WTC11 (cell line): ENCODE results near the gene TMED4. TPM values are rescaled to one million over a fixed set of nuclear protein-coding genes. Genes with fewer than 3 reads are reported as not detected.

Experiments used
- ATAC-seq: fragments of 200-7000 bp; cut with Tn5 transposase; 2 replicates; pipeline ENCODE4 v1.10.0; 2021; ENCODE audit warnings: mild to moderate bottlenecking, moderate library complexity
- CTCF ChIA-PET: fragments of 300-600 bp; sonication (Branson Sonifier 250); formaldehyde crosslinking; loops from one replicate; lab custom pipeline; 2021; ENCODE audit warnings: antibody characterized with exemption; lab: Charles Lee
- POLR2A ChIA-PET: fragments of 350-600 bp; sonication (Branson Sonifier 250); formaldehyde crosslinking; loops from one replicate; lab custom pipeline; 2021; ENCODE audit warnings: antibody characterized with exemption; lab: Charles Lee
- DNase-seq: peaks from one replicate; pipeline ENCODE4 v3.0.0; 2021; ENCODE audit warnings: low spot score
- H3K27ac Mint-ChIP-seq: 2 replicates; pipeline ENCODE4 v1.8.0; 2021; ENCODE audit warnings: mixed read lengths
- H3K27me3 Mint-ChIP-seq: 2 replicates; pipeline ENCODE4 v1.8.0; 2021; ENCODE audit warnings: low read depth, mild to moderate bottlenecking, moderate library complexity, mixed read lengths
- H3K36me3 Mint-ChIP-seq: 2 replicates; pipeline ENCODE4 v1.8.0; 2021; ENCODE audit warnings: mixed read lengths
- H3K4me1 Mint-ChIP-seq: 2 replicates; pipeline ENCODE4 v1.8.0; 2022; ENCODE audit warnings: mixed read lengths
- H3K4me3 Mint-ChIP-seq: 2 replicates; pipeline ENCODE4 v1.8.0; 2021; ENCODE audit warnings: mild to moderate bottlenecking, moderate library complexity, mixed read lengths
- H3K9me3 Mint-ChIP-seq: 2 replicates; pipeline ENCODE4 v1.8.0; 2021; ENCODE audit warnings: mixed read lengths
- E2F1 ChIP-seq: sonication (generic); formaldehyde crosslinking; IDR thresholded peaks from 2 replicates; pipeline ENCODE4 v1.8.0; 2022; ENCODE audit warnings: mild to moderate bottlenecking, missing genetic modification reagents
- ETV6 ChIP-seq: sonication (generic); formaldehyde crosslinking; IDR thresholded peaks from 2 replicates; pipeline ENCODE4 v1.8.1; 2022; ENCODE audit warnings: mild to moderate bottlenecking, missing genetic modification reagents
- FOXJ3 ChIP-seq: sonication (generic); formaldehyde crosslinking; IDR thresholded peaks from 2 replicates; pipeline ENCODE4 v1.9.0; 2021; ENCODE audit warnings: missing genetic modification reagents, mild to moderate bottlenecking, borderline replicate concordance
- HMGA2 ChIP-seq: fragments of 250-450 bp; sonication (Bioruptor Pico); IDR thresholded peaks from 2 replicates; pipeline ENCODE4 v1.4.0; 2021; ENCODE audit warnings: mild to moderate bottlenecking, moderate library complexity
- MXD4 ChIP-seq: fragments of 250-450 bp; sonication (Bioruptor Pico); IDR thresholded peaks from 2 replicates; pipeline ENCODE4 v1.8.0; 2021; ENCODE audit warnings: mild to moderate bottlenecking, moderate library complexity, borderline replicate concordance
- NFE2L1 ChIP-seq: sonication (generic); formaldehyde crosslinking; IDR thresholded peaks from 2 replicates; pipeline ENCODE4 v1.8.1; 2023; ENCODE audit warnings: missing genetic modification reagents
- NR1H2 ChIP-seq: sonication (generic); formaldehyde crosslinking; IDR thresholded peaks from 2 replicates; pipeline ENCODE4 v1.9.0; 2021; ENCODE audit warnings: mild to moderate bottlenecking, moderate library complexity, missing genetic modification reagents
- NR3C1 ChIP-seq: sonication (generic); formaldehyde crosslinking; conservative IDR thresholded peaks from 2 replicates; pipeline ENCODE4 v1.8.1; 2023; ENCODE audit warnings: low read depth, mild to moderate bottlenecking, missing genetic modification reagents
- PRRX2 ChIP-seq: fragments of 250-450 bp; sonication (Bioruptor Pico); IDR thresholded peaks from 2 replicates; pipeline ENCODE4 v1.8.0; 2021; ENCODE audit warnings: mild to moderate bottlenecking
- SOX15 ChIP-seq: fragments of 250-450 bp; sonication (Bioruptor Pico); IDR thresholded peaks from 2 replicates; pipeline ENCODE4 v1.9.0; 2021; ENCODE audit warnings: mild to moderate bottlenecking
- TCF7 ChIP-seq: sonication (generic); formaldehyde crosslinking; IDR thresholded peaks from 2 replicates; pipeline ENCODE4 v1.8.0; 2022; ENCODE audit warnings: mild to moderate bottlenecking, low read depth, missing genetic modification reagents, moderate library complexity
- TP53 ChIP-seq: sonication (generic); formaldehyde crosslinking; IDR thresholded peaks from 2 replicates; pipeline ENCODE4 v1.8.1; 2023; ENCODE audit warnings: mild to moderate bottlenecking, missing genetic modification reagents
- USF1 ChIP-seq: sonication (generic); formaldehyde crosslinking; IDR thresholded peaks from 2 replicates; pipeline ENCODE4 v1.8.0; 2022; ENCODE audit warnings: mild to moderate bottlenecking, missing genetic modification reagents
- ZNF121 ChIP-seq: sonication (generic); formaldehyde crosslinking; IDR thresholded peaks from 2 replicates; pipeline ENCODE4 v1.8.0; 2023; ENCODE audit warnings: missing genetic modification reagents
- ZNF138 ChIP-seq: sonication (generic); formaldehyde crosslinking; conservative IDR thresholded peaks from 2 replicates; pipeline ENCODE4 v1.8.1; 2022; ENCODE audit warnings: mild to moderate bottlenecking, moderate library complexity, missing genetic modification reagents
- ZNF423 ChIP-seq: fragments of 250-450 bp; sonication (Bioruptor Pico); IDR thresholded peaks from 2 replicates; pipeline ENCODE4 v2.1.2; 2022; ENCODE audit warnings: mild to moderate bottlenecking, moderate library complexity
- total RNA-seq: library from RNA; stranded (reverse); gene quantifications from 3 replicates; pipeline ENCODE4 v1.2.3, GENCODE V29; 2021
- TF ChIP-seq, protein P1 (sequence below): fragments of 250-450 bp; sonication (Bioruptor Pico); IDR thresholded peaks from 2 replicates; pipeline ENCODE4 v1.8.0; 2021; ENCODE audit warnings: mild to moderate bottlenecking
- TF ChIP-seq, protein P2 (sequence below): sonication (generic); formaldehyde crosslinking; IDR thresholded peaks from 2 replicates; pipeline ENCODE4 v1.8.1; 2023; ENCODE audit warnings: mild to moderate bottlenecking, missing genetic modification reagents

The TMED4 gene
- total RNA-seq, 1 experiment from 2014 or later: 58.6 TPM

DNA sequence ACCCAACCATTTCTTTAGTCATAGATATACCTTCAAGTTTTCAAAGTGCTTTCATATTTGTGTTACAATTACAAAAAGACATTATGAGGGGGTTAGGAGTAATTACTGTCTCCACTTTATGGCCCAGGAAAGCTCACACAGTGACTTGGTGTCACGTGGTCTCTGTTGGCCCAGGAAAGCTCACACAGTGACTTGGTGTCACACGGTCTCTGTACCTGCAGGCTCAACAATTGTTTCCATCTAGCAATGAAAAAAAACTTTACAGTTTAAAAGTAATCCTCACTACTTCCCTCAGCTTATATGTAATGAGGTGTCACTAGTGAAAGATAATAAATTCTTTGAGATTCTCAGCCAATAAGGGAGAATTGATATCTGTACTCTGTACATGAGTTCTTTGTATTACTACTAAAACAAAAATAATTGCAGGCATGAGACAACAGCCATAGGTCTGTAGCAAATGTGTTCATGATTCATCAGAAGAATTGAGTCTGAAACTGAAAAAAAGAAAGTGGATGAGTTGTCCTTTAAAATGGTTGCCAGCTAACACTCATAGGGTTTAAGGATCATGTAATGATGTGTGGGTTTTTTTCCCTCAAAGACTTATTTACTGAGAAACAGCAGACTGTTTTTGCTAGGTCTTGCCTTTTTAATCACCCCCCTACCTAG is 35.3 kb upstream of the TMED4 start (continued):
- TF ChIP-seq E2F1 (CRISPR knock-in tag): no peak
- no peak for TF ChIP-seq PRRX2

- Mint-ChIP-seq H3K27me3 (no peaks in the 10 kb centered on the region), H3K9me3 (no peaks in the 10 kb centered on the region), H3K27ac (no peak overlapping the region), H3K36me3 (no peaks in the 10 kb centered on the region), H3K4me1 (peaks cover 25% of the 10 kb centered on the region), H3K4me3 (no peak overlapping the region)
- TF ChIP-seq NR1H2 (CRISPR knock-in tag) (no peak), NR3C1 (CRISPR knock-in tag) (no peak), TP53 (CRISPR knock-in tag) (no peak), USF1 (CRISPR knock-in tag) (no peak), NFE2L1 (CRISPR knock-in tag) (no peak), MXD4 (CRISPR knock-in tag) (no peak), FOXJ3 (CRISPR knock-in tag) (no peak), ZNF423 (no peak), ZNF138 (CRISPR knock-in tag) (no peak), HMGA2 (CRISPR knock-in tag) (no peak), TCF7 (CRISPR knock-in tag) (no peak), SOX15 (CRISPR knock-in tag) (no peak), ETV6 (CRISPR knock-in tag) (no peak)
- TF ChIP-seq, protein P1, sequence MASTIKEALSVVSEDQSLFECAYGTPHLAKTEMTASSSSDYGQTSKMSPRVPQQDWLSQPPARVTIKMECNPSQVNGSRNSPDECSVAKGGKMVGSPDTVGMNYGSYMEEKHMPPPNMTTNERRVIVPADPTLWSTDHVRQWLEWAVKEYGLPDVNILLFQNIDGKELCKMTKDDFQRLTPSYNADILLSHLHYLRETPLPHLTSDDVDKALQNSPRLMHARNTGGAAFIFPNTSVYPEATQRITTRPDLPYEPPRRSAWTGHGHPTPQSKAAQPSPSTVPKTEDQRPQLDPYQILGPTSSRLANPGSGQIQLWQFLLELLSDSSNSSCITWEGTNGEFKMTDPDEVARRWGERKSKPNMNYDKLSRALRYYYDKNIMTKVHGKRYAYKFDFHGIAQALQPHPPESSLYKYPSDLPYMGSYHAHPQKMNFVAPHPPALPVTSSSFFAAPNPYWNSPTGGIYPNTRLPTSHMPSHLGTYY (CRISPR knock-in tag): no peak
- no peak for DNase-seq
- no peak for ATAC-seq
- ChIA-PET POLR2A (no interaction called here), CTCF (interaction anchor here (1.0 kb wide), 1 partner anchor 23 kb away, joined by 3 read pairs; no protein-coding TSS in a partner anchor)
Observed at GRCh38 chr7:44616545-44616944, 34.5 kb upstream of the TMED4 start.

DNA sequence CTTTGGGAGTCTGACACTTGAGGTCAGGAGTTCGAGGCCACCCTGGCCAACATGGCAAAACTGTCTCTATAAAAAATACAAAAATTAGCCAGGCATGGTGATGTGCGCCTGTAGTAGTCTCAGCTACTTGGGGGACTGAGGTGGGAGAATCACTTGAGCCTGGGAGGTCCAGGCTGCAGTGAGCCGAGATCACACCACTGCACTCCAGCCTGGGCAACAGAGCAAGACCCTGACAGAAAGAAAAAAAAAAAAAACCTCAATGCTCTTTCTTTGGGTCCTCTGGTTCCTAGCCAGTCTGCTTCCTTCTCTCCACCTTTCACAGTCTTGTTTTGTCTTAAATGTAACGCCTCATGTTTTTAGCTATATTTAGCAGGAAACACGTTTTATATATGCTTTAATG is 33.8 kb upstream of the TMED4 start:
- peaks cover 25% of the 10 kb centered on the region for H3K4me1 Mint-ChIP-seq
- POLR2A ChIA-PET: no interaction called here
- 0 out of 2 replicates have a peak, but pooled peaks have one; percentile 41 for TF ChIP-seq ZNF121 (CRISPR knock-in tag)
- TF ChIP-seq, protein P2, sequence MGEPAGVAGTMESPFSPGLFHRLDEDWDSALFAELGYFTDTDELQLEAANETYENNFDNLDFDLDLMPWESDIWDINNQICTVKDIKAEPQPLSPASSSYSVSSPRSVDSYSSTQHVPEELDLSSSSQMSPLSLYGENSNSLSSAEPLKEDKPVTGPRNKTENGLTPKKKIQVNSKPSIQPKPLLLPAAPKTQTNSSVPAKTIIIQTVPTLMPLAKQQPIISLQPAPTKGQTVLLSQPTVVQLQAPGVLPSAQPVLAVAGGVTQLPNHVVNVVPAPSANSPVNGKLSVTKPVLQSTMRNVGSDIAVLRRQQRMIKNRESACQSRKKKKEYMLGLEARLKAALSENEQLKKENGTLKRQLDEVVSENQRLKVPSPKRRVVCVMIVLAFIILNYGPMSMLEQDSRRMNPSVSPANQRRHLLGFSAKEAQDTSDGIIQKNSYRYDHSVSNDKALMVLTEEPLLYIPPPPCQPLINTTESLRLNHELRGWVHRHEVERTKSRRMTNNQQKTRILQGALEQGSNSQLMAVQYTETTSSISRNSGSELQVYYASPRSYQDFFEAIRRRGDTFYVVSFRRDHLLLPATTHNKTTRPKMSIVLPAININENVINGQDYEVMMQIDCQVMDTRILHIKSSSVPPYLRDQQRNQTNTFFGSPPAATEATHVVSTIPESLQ (CRISPR knock-in tag): no peak
- TF ChIP-seq, all 79 proteins: peak for 1
- H3K4me3 Mint-ChIP-seq: no peak overlapping the region
- H3K27me3 Mint-ChIP-seq: no peaks in the 10 kb centered on the region
- ATAC-seq: no peak
- CTCF ChIA-PET: no interaction called here
- no peak overlapping the region for H3K27ac Mint-ChIP-seq
- DNase-seq: no peak
- H3K36me3 Mint-ChIP-seq: no peaks in the 10 kb centered on the region
- no peaks in the 10 kb centered on the region for H3K9me3 Mint-ChIP-seq
